PC-9 (cell line): ENCODE measurements around the gene SELENOS.

Source experiments
- CTCF ChIP-seq: fragments of 200-600 bp; sonication (generic); conservative IDR thresholded peaks from 2 replicates; pipeline ENCODE4 v1.6.1; 2017; ENCODE audit warnings: mixed run types, antibody characterized with exemption, mild to moderate bottlenecking, moderate library complexity
- EZH2 ChIP-seq: fragments of 200-600 bp; sonication (generic); IDR thresholded peaks from 2 replicates; pipeline ENCODE4 v1.8.0; 2017; ENCODE audit warnings: antibody characterized with exemption, low read depth

- TF ChIP-seq CTCF (no peak), EZH2 (no peak)
Observed at GRCh38 chr15:101228313-101228712, 49.0 kb downstream of the SELENOS start.
